Kidney epithelial cell (primary cell): Measurements from ENCODE around the gene FAM13A. TPM values are rescaled to one million over a fixed set of nuclear protein-coding genes. Genes with fewer than 3 reads are reported as not detected.

Source experiments
- DNase-seq: peaks from one replicate; pipeline ENCODE4 v3.0.0-alpha.2; 2010; ENCODE audit warnings: low read depth
- H3K27me3 ChIP-seq: 2 replicates; pipeline ENCODE4 v1.6.0; 2011; ENCODE audit warnings: low read length; ENCODE audit not compliant: control insufficient read depth, insufficient read depth
- H3K36me3 ChIP-seq: 2 replicates; pipeline ENCODE4 v1.5.1; 2011; ENCODE audit warnings: low read length; ENCODE audit not compliant: control insufficient read depth, insufficient read depth
- H3K4me3 ChIP-seq: 2 replicates; pipeline ENCODE4 v1.5.1; 2011; ENCODE audit warnings: low read depth, mild to moderate bottlenecking, control low read depth, low read length
- CTCF ChIP-seq: IDR thresholded peaks from 2 replicates; pipeline ENCODE4 v1.5.1; 2011; ENCODE audit warnings: mild to moderate bottlenecking, moderate library complexity, low read length, control low read depth, inconsistent platforms; ENCODE audit not compliant: insufficient read depth, poor library complexity, severe bottlenecking
- total RNA-seq: library from RNA; depleted of rRNA; stranded (reverse); fragments of >200 nt; gene quantifications from 2 replicates; pipeline ENCODE4 v1.2.3, GENCODE V29; 2015

FAM13A gene
- total RNA-seq, 1 donor from 2014 or later: 3.4 TPM

- H3K4me3 ChIP-seq: no peak overlapping the region
- no peak for TF ChIP-seq CTCF
- no peaks in the 10 kb centered on the region for H3K36me3 ChIP-seq
- H3K27me3 ChIP-seq: no peaks in the 10 kb centered on the region
- no peak for DNase-seq
Observed at GRCh38 chr4:89039730-89040338, 17.2 kb downstream of the FAM13A start.

- Histone ChIP-seq H3K36me3 (no peaks in the 10 kb centered on the region), H3K4me3 (no peak overlapping the region), H3K27me3 (no peaks in the 10 kb centered on the region)
- no peak for DNase-seq
- no peak for TF ChIP-seq CTCF
Observed at GRCh38 chr4:89036535-89036934, 20.4 kb downstream of the FAM13A start.

GRCh38 chr4:89031272-89031671, 25.7 kb downstream of the FAM13A start:
- no peak for TF ChIP-seq CTCF
- Histone ChIP-seq H3K27me3 (no peaks in the 10 kb centered on the region), H3K36me3 (no peaks in the 10 kb centered on the region), H3K4me3 (no peak overlapping the region)
- DNase-seq: no peak

GRCh38 chr4:89029591-89029990, 27.4 kb downstream of the FAM13A start:
- no peak for TF ChIP-seq CTCF
- no peak overlapping the region for H3K4me3 ChIP-seq
- H3K36me3 ChIP-seq: no peaks in the 10 kb centered on the region
- no peaks in the 10 kb centered on the region for H3K27me3 ChIP-seq
- DNase-seq: no peak

- no peak for DNase-seq
Observed at GRCh38 chr4:89026542-89026941, 30.4 kb downstream of the FAM13A start.

More at GRCh38 chr4:89026542-89026941, 30.4 kb downstream of the FAM13A start:
- no peak for TF ChIP-seq CTCF
- H3K4me3 ChIP-seq: no peak overlapping the region
- no peaks in the 10 kb centered on the region for H3K36me3 ChIP-seq
- H3K27me3 ChIP-seq: no peaks in the 10 kb centered on the region
